T47D (cell line): ENCODE results near the gene MAP3K5.

Source experiments
- DNase-seq, 2 experiments: peaks; one replicate each; pipeline versions ENCODE4 v3.0.0 to v3.0.0-alpha.2; 2011 to 2012; ENCODE audit warnings: low read depth in 1 of 2, low spot score in 1 of 2
- JUND ChIP-seq: IDR thresholded peaks from 2 replicates; pipeline ENCODE4 v1.6.1; 2012; ENCODE audit warnings: low read depth
- in situ Hi-C: cut with HindIII; loops from 2 replicates; pipeline ENCODE4 v1.10.0; 2016; ENCODE audit warnings: low sequenced_read_pairs, low pct_unique_long_range_greater_than_20kb

Gene MAP3K5

DNA sequence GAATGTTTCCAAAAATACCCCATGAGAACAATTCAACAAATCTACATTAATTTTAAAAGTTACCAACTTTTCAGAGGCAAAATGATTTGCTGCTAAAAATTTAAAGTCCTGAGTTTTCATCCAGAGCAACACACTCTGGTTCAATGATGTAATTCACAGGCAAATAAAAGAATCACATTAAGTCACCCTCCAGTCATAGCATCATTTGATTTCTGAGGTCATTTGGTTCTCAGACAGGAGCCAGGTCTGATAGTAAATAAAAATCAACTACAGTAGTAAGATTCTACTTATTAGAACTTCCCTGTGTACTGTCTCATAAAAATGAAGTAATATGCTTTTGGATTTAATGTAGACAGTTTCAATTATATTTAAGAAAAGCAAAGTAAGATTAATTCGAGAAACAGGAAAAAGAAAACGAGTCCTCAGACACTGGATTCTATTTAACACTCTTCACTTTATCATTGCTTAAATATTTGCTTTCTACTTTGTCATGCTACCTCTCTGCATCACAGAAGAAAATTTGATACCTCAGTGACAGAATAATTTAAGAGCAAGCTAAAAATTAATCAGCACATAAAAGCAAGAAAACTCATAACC is 267.8 kb downstream of the MAP3K5 start:
- in situ Hi-C loops, result no loop called here
- no peak for TF ChIP-seq JUND
- no peak for DNase-seq

DNA sequence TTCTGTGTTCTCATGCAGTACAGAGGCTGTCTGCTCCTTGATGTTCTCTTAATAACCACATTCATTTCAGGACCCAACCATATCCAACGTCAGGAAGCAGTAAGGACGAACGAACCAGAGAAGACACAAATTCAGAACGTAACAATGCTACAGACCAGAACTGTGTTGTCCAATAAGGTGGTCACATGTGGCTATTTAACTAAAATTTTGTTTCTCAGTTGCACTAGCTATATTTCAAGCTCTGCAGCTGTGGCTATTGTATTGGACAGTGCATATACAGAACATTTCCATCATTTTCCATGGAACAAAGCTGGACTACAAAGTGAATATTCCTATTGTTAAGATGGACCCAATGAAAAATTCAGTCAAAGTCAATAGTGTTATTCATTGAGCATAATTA is 269.1 kb downstream of the MAP3K5 start:
- in situ Hi-C loops, result no loop called here
- no peak for TF ChIP-seq JUND
- no peak for DNase-seq

DNA sequence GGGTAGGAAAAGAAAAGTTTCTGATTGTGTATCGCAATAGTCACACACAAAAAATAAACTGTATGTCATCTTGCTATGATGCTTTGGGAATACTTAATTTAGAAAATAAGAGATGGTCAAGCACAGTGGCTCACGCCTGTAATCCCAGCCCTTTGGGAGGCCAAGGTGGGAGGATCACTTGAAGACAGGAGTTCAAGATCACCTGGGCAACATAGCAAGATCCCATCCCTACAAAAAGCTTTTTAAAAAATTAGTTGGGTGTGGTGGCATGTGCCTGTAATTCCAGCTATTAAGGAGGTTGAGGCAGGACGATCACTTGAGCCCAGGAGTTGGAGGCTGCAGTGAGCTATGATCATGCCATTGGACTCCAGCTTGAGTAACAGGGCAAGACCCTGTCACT is 269.6 kb downstream of the MAP3K5 start:
- DNase-seq, result no peak
- in situ Hi-C loops, result no loop called here
- no peak for TF ChIP-seq JUND

DNA sequence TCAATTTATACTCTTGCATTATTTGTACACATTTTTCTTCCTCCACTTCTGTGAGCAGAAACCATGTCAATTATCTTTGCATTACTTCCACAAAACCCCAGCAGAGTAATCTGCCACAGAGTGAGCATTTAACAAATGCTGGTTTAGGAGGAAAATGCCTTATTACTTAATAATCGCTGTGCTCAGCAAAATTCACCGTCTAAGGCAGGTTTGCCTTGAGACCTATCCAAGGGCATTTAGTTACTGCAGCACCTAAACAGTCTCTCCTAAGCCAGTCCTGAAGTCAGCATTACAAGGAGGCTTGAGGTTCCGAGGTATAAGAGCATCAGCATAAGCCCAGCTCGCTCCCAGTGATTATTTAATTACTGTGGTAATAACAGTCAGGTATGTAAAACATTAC is 270.4 kb downstream of the MAP3K5 start:
- in situ Hi-C loops, result no loop called here
- DNase-seq, result no peak
- TF ChIP-seq JUND, result no peak

DNA sequence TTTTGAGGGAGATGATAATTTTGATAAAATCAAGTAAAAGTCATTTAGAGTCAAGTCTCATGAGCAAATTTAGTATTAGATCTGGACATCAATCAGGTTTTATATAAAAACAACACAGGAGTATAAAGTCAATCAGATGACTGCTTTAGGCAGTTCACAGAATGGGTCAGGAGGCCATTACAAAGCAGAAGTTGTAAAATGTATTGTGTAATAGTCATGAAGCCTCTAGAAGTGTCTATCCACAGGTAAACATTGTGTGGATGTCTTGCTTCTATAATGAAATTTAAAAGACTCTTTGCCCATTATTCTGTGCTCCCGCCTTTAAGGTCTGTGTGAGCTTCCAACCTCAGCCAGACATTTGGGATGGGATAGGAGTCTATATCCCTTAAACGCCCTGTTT is 270.9 kb downstream of the MAP3K5 start:
- in situ Hi-C loops, result no loop called here
- no peak for TF ChIP-seq JUND
- DNase-seq, result no peak

DNA sequence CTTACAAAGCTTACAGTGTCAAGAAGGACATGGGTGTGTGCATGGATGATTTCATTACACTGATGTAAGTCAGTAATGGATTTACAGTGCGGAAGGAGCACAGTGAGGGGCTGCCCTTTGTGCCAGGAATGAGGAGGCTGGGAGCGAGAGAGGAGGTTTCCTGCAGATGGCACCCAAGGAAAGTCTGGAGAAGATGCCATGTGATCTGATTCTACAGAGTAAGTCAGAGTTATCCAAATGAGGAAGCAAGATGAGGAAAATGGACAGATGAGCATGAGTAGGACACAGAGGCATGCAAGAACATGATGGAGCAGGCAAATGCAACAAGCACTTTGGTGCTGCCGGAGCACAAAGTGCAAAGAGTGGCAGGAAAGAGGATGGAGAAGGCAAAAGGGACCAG is 271.8 kb downstream of the MAP3K5 start:
- in situ Hi-C loops, result no loop called here
- DNase-seq, result no peak

DNA sequence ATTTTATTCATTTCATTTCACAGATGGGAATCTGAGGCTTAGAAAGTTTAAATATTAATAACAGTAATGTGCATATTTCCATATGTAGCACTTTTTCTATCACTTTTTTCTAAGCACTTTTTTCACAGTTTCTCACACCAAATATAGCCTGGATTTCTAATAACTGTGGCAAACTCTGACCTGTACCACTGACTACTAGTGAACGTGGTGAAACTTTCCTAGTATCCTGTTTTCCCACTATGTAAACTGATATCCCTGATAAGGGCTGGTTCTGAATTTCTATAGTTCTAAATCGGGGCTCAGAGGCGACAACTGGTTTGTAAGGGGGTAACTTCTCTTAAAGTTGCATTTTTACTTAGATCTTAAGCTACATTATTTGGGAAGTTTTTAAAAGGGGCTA is 274.7 kb downstream of the MAP3K5 start:
- no peak for TF ChIP-seq JUND
- DNase-seq, result no peak

More for the DNA sequence above, 271.8 kb downstream of the MAP3K5 start:
- TF ChIP-seq JUND, result no peak

DNA sequence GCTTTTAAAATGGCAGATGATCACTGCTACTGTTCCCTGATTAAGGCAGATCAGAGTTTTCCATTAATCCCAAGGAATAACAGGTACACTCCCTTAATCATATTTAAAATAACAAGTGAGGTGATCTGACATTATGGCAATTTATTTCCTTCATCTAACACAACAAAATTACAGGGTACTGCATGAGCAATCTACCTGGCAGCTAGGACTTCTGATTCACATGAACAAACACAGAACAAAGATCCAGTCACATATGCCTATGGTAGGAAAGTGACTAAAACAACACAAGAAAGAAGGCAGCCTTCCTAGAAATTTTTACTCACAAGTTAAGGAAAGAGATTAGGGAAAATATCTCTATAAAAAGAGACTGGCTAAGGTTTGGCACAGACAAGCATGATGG is 275.3 kb downstream of the MAP3K5 start:
- no peak for DNase-seq
- in situ Hi-C loops, result no loop called here

More for the DNA sequence above, 274.7 kb downstream of the MAP3K5 start:
- in situ Hi-C loops, result no loop called here

DNA sequence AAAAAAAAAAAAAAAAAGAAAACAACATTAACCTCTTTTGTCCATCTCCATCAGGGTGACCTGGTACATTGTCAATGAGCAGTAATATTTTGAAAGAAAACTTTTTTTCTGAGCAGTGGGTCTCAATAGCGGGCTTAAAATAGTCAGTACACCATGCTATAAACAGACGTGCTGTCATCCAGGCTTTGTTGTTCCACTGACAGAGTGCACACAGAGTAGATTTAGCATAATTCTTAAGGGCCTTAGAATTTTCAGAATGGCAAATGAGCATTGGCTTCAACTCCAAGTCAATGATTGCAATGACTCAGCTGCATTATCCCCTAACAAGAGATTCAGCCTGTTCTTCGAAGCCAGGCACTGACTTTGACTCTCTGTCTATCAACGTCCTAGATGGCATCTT is 277.7 kb downstream of the MAP3K5 start:
- DNase-seq, result no peak
- TF ChIP-seq JUND, result no peak
- in situ Hi-C loops, result no loop called here

More for the DNA sequence above, 275.3 kb downstream of the MAP3K5 start:
- TF ChIP-seq JUND, result no peak

DNA sequence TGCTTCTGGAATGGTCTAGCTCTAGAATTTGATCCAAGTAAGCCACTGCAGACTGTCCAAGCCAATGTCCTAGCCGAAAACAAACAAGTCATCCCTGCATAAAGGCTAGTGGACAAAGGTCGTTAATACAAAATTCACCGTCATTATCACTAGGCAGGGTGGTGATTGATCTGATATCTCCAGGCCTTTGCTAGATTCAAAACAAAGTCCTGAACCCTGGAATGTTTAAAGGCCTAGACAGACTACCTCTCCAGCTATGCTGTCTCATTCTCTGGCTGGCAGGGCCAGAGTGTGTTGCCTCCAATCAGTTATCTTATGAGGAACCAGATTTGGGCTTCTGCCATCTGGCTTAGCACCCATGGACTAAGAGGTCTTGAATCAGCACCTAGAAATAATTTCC is 280.4 kb downstream of the MAP3K5 start:
- in situ Hi-C loops, result no loop called here
- no peak for DNase-seq
- no peak for TF ChIP-seq JUND

DNA sequence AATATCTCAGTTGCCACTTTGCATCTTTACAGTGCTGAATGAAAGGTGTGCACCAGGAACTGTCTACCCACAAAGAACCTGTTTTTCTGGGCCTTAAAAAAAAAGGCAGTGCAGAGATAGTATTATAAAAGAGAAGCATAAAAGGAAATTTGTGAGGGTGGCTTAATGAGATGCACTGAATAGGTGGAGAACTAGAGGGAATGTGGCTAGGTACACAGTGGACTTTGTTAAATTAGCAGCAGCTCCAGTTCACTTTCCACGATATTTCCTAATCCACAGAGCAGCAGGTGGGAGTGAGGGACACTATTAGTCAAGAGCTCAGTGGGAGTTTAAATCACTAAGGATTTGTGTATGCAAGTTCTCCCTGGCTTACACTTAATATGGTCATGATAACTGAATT is 280.9 kb downstream of the MAP3K5 start:
- in situ Hi-C loops, result no loop called here
- TF ChIP-seq JUND, result no peak
- peak in 1 of 2 experiments; percentile 23 for DNase-seq

DNA sequence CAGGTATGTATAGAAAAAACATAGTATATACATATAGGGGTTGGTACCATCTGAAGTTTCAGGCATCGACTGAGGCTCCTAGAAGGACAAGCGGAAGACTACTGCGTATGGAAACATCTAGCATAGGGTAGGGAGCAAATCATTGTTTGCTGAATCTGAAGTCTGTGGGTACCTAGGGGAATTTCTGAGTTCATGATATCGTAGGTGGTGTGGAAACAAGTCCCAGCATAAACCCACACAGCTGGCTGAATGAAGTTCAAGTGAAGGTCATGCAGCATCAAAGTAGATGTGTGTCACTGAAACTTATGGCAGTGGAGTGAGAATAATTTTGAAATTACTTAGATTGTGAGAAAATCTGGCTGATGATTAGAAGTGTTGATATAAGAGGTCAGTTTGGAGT is 281.5 kb downstream of the MAP3K5 start:
- in situ Hi-C loops, result no loop called here
- TF ChIP-seq JUND, result no peak
- DNase-seq, result no peak

DNA sequence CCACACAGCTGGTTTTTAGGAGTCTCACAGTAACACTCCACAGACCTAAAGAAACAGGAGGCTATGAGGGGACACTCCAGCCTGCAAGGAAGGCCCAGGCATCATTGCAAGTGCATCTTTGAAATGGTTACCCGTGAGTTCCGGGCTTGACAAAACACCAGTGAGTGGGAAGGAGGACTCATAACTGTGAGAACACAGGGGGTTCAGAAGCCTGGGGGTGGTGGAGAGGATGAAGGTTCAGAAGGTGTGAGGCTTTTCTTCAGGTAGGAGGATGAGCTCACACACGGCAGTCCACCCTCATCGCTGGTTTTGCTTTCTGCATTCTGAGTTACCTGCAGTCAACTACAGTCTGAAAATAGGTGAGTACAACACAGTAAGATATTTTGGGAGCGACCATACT is 282.0 kb downstream of the MAP3K5 start:
- no peak for TF ChIP-seq JUND
- in situ Hi-C loops, result no loop called here

DNA sequence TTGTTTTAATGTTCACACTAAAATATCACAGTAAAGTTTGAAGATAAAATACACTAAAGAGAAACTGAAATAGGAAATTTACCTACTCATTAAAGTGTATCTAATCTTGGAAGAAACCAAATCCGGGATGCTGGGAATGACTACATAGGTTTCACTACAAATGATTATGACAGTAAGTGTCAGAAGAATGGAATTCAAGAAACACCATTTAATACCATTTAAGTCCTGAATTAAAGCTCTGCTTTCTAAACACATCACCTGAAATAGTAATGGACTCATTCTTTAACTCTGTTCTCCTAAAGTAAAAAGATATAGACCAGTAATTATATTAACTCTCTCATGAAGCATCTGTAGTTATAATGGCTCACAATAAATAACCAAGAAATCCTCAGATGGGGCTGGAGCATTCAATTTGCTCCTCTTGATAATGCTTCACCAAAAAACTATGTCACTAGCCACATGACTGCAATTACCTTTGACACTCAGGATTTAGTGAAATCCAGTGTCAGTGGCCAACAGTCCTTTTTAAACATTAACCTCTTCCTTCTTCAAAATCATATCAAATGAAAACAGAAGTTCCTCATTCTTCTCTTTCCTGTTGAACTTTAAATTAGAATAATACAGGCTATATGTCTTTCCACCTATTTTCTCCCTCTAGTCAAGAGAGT is 283.4 kb downstream of the MAP3K5 start:
- no peak for DNase-seq
- in situ Hi-C loops, result no loop called here
- TF ChIP-seq JUND, result no peak

More for the DNA sequence above, 282.0 kb downstream of the MAP3K5 start:
- no peak for DNase-seq
